H1 (cell line): ENCODE results near the gene ZNF132. TPM values are rescaled to one million over a fixed set of nuclear protein-coding genes. Genes with fewer than 3 reads are reported as not detected.

Experiments used
- CTCF ChIA-PET: fragments of 300-600 bp; sonication (Branson Sonifier 250); formaldehyde crosslinking; loops from one replicate; lab custom pipeline; 2021; ENCODE audit not compliant: partially characterized antibody; lab: Charles Lee
- POLR2A ChIA-PET: fragments of 300-600 bp; sonication (Branson Sonifier 250); formaldehyde crosslinking; loops from one replicate; lab custom pipeline; 2021; ENCODE audit warnings: inconsistent platforms; ENCODE audit not compliant: partially characterized antibody; lab: Charles Lee
- DNase-seq, 2 experiments: peaks; one replicate each; pipeline versions ENCODE4 v3.0.0 to v3.0.0-alpha.2; 2010 to 2022; ENCODE audit warnings: low spot score in 2 of 2, low read depth in 1 of 2, mixed read lengths in 1 of 2
- FAIRE-seq: peaks from 2 replicates; lab custom pipeline; 2011; peaks lifted over from hg19 to GRCh38; lab: Jason Lieb, UNC
- H2AFZ ChIP-seq: 2 replicates; pipeline ENCODE4 v1.8.1; 2012; ENCODE audit warnings: low read length, inconsistent platforms
- H2AK5ac ChIP-seq: 2 replicates; pipeline ENCODE4 v1.6.1; 2013; ENCODE audit warnings: low read depth, low read length
- H2BK120ac ChIP-seq: replicated peaks from 2 replicates; pipeline ENCODE3; 2013; ENCODE audit warnings: low read depth, low read length, inconsistent platforms
- H2BK12ac ChIP-seq: 2 replicates; pipeline ENCODE4 v1.6.1; 2013; ENCODE audit warnings: low read depth, low read length
- H2BK15ac ChIP-seq: 2 replicates; pipeline ENCODE4 v1.6.1; 2013; ENCODE audit warnings: low read length
- H2BK20ac ChIP-seq: 2 replicates; pipeline ENCODE4 v1.6.1; 2013; ENCODE audit warnings: low read length
- H2BK5ac ChIP-seq: 2 replicates; pipeline ENCODE4 v1.6.1; 2013; ENCODE audit warnings: low read depth, low read length
- H3K14ac ChIP-seq: 2 replicates; pipeline ENCODE4 v1.6.1; 2013; ENCODE audit warnings: inconsistent platforms; ENCODE audit not compliant: insufficient read length
- H3K18ac ChIP-seq: 2 replicates; pipeline ENCODE4 v1.6.1; 2013; ENCODE audit warnings: low read length; ENCODE audit errors: extremely low read depth
- H3K23ac ChIP-seq: 2 replicates; pipeline ENCODE4 v1.6.1; 2013; ENCODE audit warnings: inconsistent platforms; ENCODE audit not compliant: insufficient read length
- H3K23me2 ChIP-seq: 2 replicates; pipeline ENCODE4 v1.6.1; 2013; ENCODE audit warnings: low read depth, low read length
- H3K27ac ChIP-seq: 2 replicates; pipeline ENCODE4 v1.6.1; 2011; ENCODE audit warnings: low read depth, low read length, inconsistent platforms
- H3K27me3 ChIP-seq, 4 experiments: replicated peaks in 1 of 4; 1 replicate in 1 of 4; 2 replicates in 3 of 4; pipeline versions ENCODE4 v1.6.1 to v1.8.1; 2011 to 2013; ENCODE audit warnings: low read length in 3 of 4, mild to moderate bottlenecking in 3 of 4, inconsistent platforms in 2 of 4, mixed read lengths in 2 of 4, moderate library complexity in 1 of 4; ENCODE audit not compliant: control insufficient read depth in 3 of 4, insufficient read depth in 3 of 4; ENCODE audit errors: extremely low read depth in 1 of 4
- H3K36me3 ChIP-seq, 4 experiments: 2 replicates each; pipeline versions ENCODE4 v1.6.1 to v1.8.1; 2011 to 2013; ENCODE audit warnings: mild to moderate bottlenecking in 4 of 4, low read length in 3 of 4, moderate library complexity in 2 of 4, control low read depth in 1 of 4, inconsistent platforms in 1 of 4; ENCODE audit not compliant: insufficient read depth in 4 of 4, control insufficient read depth in 2 of 4
- H3K4ac ChIP-seq: replicated peaks from 2 replicates; pipeline ENCODE3; 2013; ENCODE audit warnings: low read length, low read depth, mixed read lengths, inconsistent platforms; ENCODE audit not compliant: insufficient read length
- H3K4me1 ChIP-seq, 4 experiments: replicated peaks in 1 of 4; 1 replicate in 1 of 4; 2 replicates in 3 of 4; pipeline versions ENCODE4 v1.6.1 to v1.8.1; 2011 to 2013; ENCODE audit warnings: low read length in 3 of 4, inconsistent platforms in 2 of 4, mixed read lengths in 1 of 4; ENCODE audit not compliant: insufficient read depth in 4 of 4, control insufficient read depth in 3 of 4
- H3K4me2 ChIP-seq, 2 experiments: 2 replicates each; pipeline versions ENCODE4 v1.6.1 to v1.8.1; 2011 to 2013; ENCODE audit warnings: low read depth in 2 of 2, low read length in 2 of 2, control low read depth in 1 of 2, inconsistent platforms in 1 of 2, mild to moderate bottlenecking in 1 of 2; ENCODE audit not compliant: insufficient read depth in 1 of 2
- H3K4me3 ChIP-seq, 4 experiments: fragments of 200-600, 300-600 bp in 1 of 4; sonication (generic), shearing (Covaris generic), sonication (Bioruptor Twin) in 1 of 4; 2 replicates each; pipeline versions ENCODE4 v1.5.1 to v1.8.1; 2011 to 2016; ENCODE audit warnings: low read length in 4 of 4, low read depth in 3 of 4, control low read depth in 2 of 4, inconsistent platforms in 2 of 4, mild to moderate bottlenecking in 2 of 4, mixed read lengths in 1 of 4, moderate library complexity in 1 of 4; ENCODE audit not compliant: insufficient read depth in 2 of 4; ENCODE audit errors: extremely low read depth in 1 of 4
- H3K56ac ChIP-seq: replicated peaks from 2 replicates; pipeline ENCODE3; 2013; ENCODE audit warnings: low read depth, mild to moderate bottlenecking, mixed read lengths, low read length, inconsistent platforms; ENCODE audit not compliant: insufficient read length
- H3K79me1 ChIP-seq: 2 replicates; pipeline ENCODE4 v1.6.1; 2013; ENCODE audit warnings: low read depth, low read length, control low read depth
- H3K79me2 ChIP-seq, 2 experiments: 2 replicates each; pipeline versions ENCODE4 v1.6.1 to v1.8.1; 2012 to 2013; ENCODE audit warnings: low read length in 2 of 2, mild to moderate bottlenecking in 2 of 2, inconsistent platforms in 1 of 2; ENCODE audit not compliant: insufficient read depth in 2 of 2, control insufficient read depth in 1 of 2
- H3K9ac ChIP-seq, 4 experiments: replicated peaks in 1 of 4; 1 replicate in 1 of 4; 2 replicates in 3 of 4; pipeline versions ENCODE4 v1.6.1 to v1.8.1; 2011 to 2013; ENCODE audit warnings: low read depth in 3 of 4, low read length in 3 of 4, control low read depth in 2 of 4, mild to moderate bottlenecking in 2 of 4, moderate library complexity in 2 of 4, inconsistent platforms in 1 of 4; ENCODE audit errors: extremely low read depth in 1 of 4
- H3K9me3 ChIP-seq, 2 experiments: 2 replicates each; pipeline versions ENCODE4 v1.6.1 to v1.8.1; 2012 to 2013; ENCODE audit warnings: mild to moderate bottlenecking in 2 of 2, moderate library complexity in 2 of 2, control low read depth in 1 of 2, inconsistent platforms in 1 of 2, low read depth in 1 of 2, low read length in 1 of 2, mixed read lengths in 1 of 2; ENCODE audit not compliant: insufficient read depth in 2 of 2
- H4K20me1 ChIP-seq, 2 experiments: replicated peaks in 1 of 2; 2 replicates each; pipeline versions ENCODE3 to v1.8.1; 2011 to 2013; ENCODE audit warnings: inconsistent platforms in 2 of 2, low read length in 2 of 2, mild to moderate bottlenecking in 1 of 2; ENCODE audit not compliant: insufficient read depth in 2 of 2, control insufficient read depth in 1 of 2
- H4K5ac ChIP-seq: 2 replicates; pipeline ENCODE4 v1.6.1; 2013; ENCODE audit warnings: low read length, low read depth, mixed read lengths, inconsistent platforms; ENCODE audit not compliant: insufficient read length
- H4K8ac ChIP-seq: 2 replicates; pipeline ENCODE4 v1.8.0; 2013; ENCODE audit warnings: mild to moderate bottlenecking, moderate library complexity, low read length, inconsistent platforms; ENCODE audit not compliant: insufficient read depth; ENCODE audit errors: extremely low read depth
- H4K91ac ChIP-seq: replicated peaks from 2 replicates; pipeline ENCODE3; 2013; ENCODE audit warnings: low read length, mixed read lengths, inconsistent platforms; ENCODE audit not compliant: insufficient read length
- ASH2L ChIP-seq: fragments of 200-600, 300-600 bp; sonication (generic); IDR thresholded peaks from one replicate; pipeline ENCODE4 v1.7.1; 2017; ENCODE audit warnings: low read length
- ATF2 ChIP-seq: IDR thresholded peaks from 2 replicates; pipeline ENCODE4 v1.6.1; 2012; ENCODE audit warnings: low read length, inconsistent platforms
- CEBPB ChIP-seq: IDR thresholded peaks from 2 replicates; pipeline ENCODE4 v1.6.1; 2012; ENCODE audit warnings: low read depth, low read length
- KDM4A ChIP-seq: IDR thresholded peaks from one replicate; pipeline ENCODE4 v1.7.1; 2012; ENCODE audit warnings: low read depth, mild to moderate bottlenecking, moderate library complexity, low read length, inconsistent platforms; ENCODE audit not compliant: severe bottlenecking
- KDM5A ChIP-seq: fragments of 200-600 bp; IDR thresholded peaks from 2 replicates; pipeline ENCODE4 v1.7.1; 2012; ENCODE audit warnings: mild to moderate bottlenecking, low read length, inconsistent platforms, mixed read lengths
- RFX5 ChIP-seq: IDR thresholded peaks from 2 replicates; pipeline ENCODE4 v1.6.1; 2011; ENCODE audit warnings: low read depth, low read length, improper control_type of control experiment, borderline replicate concordance
- SUZ12 ChIP-seq: fragments of 200-600 bp; sonication (generic); IDR thresholded peaks from 2 replicates; pipeline ENCODE4 v1.6.1; 2012; ENCODE audit warnings: mild to moderate bottlenecking, inconsistent platforms, low read length, moderate library complexity, mixed read lengths
- WGBS, 2 experiments: shearing (Covaris generic) in 1 of 2; methylation state at CpG; one replicate each; pipeline versions ENCODE4 v1.1.6 to v1.1.7; 2013 to 2015; ENCODE audit warnings: low lambda C conversion rate in 2 of 2, mixed read lengths in 2 of 2, inconsistent platforms in 1 of 2, low coverage in 1 of 2, missing lambda C conversion rate in 1 of 2; ENCODE audit not compliant: insufficient replicate concordance in 2 of 2, insufficient coverage in 1 of 2, insufficient read length in 1 of 2; ENCODE audit errors: extremely low coverage in 1 of 2, missing lambda C conversion rate in 1 of 2; 5-methylcytosine and 5-hydroxymethylcytosine counted together
- polyA plus RNA-seq, 7 experiments: library from polyadenylated mRNA; depleted of rRNA in 3 of 7; stranded (reverse) in 5 of 7; unstranded in 2 of 7; fragments of >200 nt in 5 of 7; fragments of 200-250 nt in 2 of 7; gene quantifications; 1 replicate in 5 of 7; 2 replicates in 1 of 7; 4 replicates in 1 of 7; pipeline versions ENCODE4 v1.2.1 to v1.2.3, GENCODE V29; 2011 to 2013; ENCODE audit warnings: missing spikeins in 2 of 7, mixed read lengths in 2 of 7
- total RNA-seq: library from RNA; stranded (reverse); fragmentation: NEBNext Ultra II Directional; extraction: Animal tissue kit (Norgen Biotek cat#: 25700); gene quantifications from 2 replicates; pipeline ENCODE4 v1.2.1, GENCODE V29; 2021
- TF ChIP-seq, protein P1 (sequence below): IDR thresholded peaks from 2 replicates; pipeline ENCODE4 v1.6.1; 2012; ENCODE audit warnings: inconsistent platforms
- TF ChIP-seq, protein P2 (sequence below): IDR thresholded peaks from 2 replicates; pipeline ENCODE4 v1.6.1; 2012; ENCODE audit warnings: inconsistent platforms

ZNF132 gene
- total and polyA plus RNA-seq, 2 of the 8 experiments (the other 6 are each of a cell fraction or from before 2014, with no cell fraction given): 0.89 to 1.9 TPM

GRCh38 chr19:58385313-58385890 lies 54.6 kb downstream of the ZNF132 start:
- CTCF ChIA-PET: no interaction called here
- TF ChIP-seq, protein P1, sequence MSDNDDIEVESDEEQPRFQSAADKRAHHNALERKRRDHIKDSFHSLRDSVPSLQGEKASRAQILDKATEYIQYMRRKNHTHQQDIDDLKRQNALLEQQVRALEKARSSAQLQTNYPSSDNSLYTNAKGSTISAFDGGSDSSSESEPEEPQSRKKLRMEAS: no peak
- no peak for TF ChIP-seq RFX5
- no peak for TF ChIP-seq KDM4A
- TF ChIP-seq CEBPB: no peak
- no peak for TF ChIP-seq ATF2
- no peak for TF ChIP-seq SUZ12
- TF ChIP-seq ASH2L: no peak
- TF ChIP-seq, protein P2, sequence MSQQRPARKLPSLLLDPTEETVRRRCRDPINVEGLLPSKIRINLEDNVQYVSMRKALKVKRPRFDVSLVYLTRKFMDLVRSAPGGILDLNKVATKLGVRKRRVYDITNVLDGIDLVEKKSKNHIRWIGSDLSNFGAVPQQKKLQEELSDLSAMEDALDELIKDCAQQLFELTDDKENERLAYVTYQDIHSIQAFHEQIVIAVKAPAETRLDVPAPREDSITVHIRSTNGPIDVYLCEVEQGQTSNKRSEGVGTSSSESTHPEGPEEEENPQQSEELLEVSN: no peak
- no peak for TF ChIP-seq KDM5A

More at GRCh38 chr19:58385313-58385890, 54.6 kb downstream of the ZNF132 start:
- H3K27ac ChIP-seq: peak overlapping the region; percentile 94; the same call in 1 of the 2 replicates
- H2BK20ac ChIP-seq: no peak overlapping the region
- peaks cover 20% of the 10 kb centered on the region for H3K23me2 ChIP-seq
- H3K23ac ChIP-seq: no peak overlapping the region
- H3K79me1 ChIP-seq: peaks cover 4% of the 10 kb centered on the region; the same call in 1 of the 2 replicates
- peaks cover 10 to 11% of the 10 kb centered on the region in 2 experiments for H4K20me1 ChIP-seq
- no peak for FAIRE-seq
- POLR2A ChIA-PET: interaction anchor here (0.7 to 5.8 kb wide), 8 partner anchors 12 to 135 kb away, joined by 3 to 78 read pairs (median 5); partner anchors contain the start of genes ERVK3-1, RNF225, ZBTB45 and ZNF497
- peaks cover 3 to 18% (median 15%) of the 10 kb centered on the region in 4 experiments; a peak in 7 of 8 replicates for H3K36me3 ChIP-seq
- peak overlapping the region; percentile 95 to 98 for H3K4me2 ChIP-seq
- H3K56ac ChIP-seq: peak overlapping the region; percentile 99
- peaks cover 0 to 15% (median 9%) of the 10 kb centered on the region in 4 experiments; a peak in 6 of 7 replicates for H3K4me1 ChIP-seq
- peak overlapping the region; percentile 99 for H3K4ac ChIP-seq
- H2BK15ac ChIP-seq: no peak overlapping the region; the same call in 1 of the 2 replicates
- peak overlapping the region; percentile 100 for H4K5ac ChIP-seq
- H3K9ac ChIP-seq: peak overlapping the region in 3 of 4 experiments; percentile 92 to 95 (median 93); a peak in 6 of 7 replicates
- H3K14ac ChIP-seq: peak overlapping the region; percentile 31
- no peak overlapping the region; the same call in none of the 2 replicates for H3K18ac ChIP-seq
- H2BK120ac ChIP-seq: peak overlapping the region; percentile 21
- peak overlapping the region; percentile 97; the same call in 1 of the 2 replicates for H2BK5ac ChIP-seq
- peak overlapping the region; percentile 82 to 99 (median 92); a peak in 7 of 8 replicates for H3K4me3 ChIP-seq
- 0 out of 2 replicates have a peak overlapping the region, but pooled peaks have one; percentile 50 for H2BK12ac ChIP-seq
- H4K8ac ChIP-seq: peak overlapping the region; percentile 99
- peak overlapping the region; percentile 79; the same call in 1 of the 2 replicates for H2AK5ac ChIP-seq
- H2AFZ ChIP-seq: no peak overlapping the region
- no peaks in the 10 kb centered on the region for H3K9me3 ChIP-seq
- DNase-seq: no peak
- H3K27me3 ChIP-seq: no peaks in the 10 kb centered on the region
- peaks cover 6 to 29% of the 10 kb centered on the region in 2 experiments for H3K79me2 ChIP-seq
- WGBS, 2 experiments: 90% methylated on average over 9 of the region's 9 CpGs; no CpG with 5 or more reads in 1 of the 2 experiments
- H4K91ac ChIP-seq: peak overlapping the region; percentile 99
